Right lobe of liver (tissue), 4 donors: ENCODE results near the gene FIP1L1.

Experiments
- CTCF ChIP-seq, 4 donors: fragments of 200-600 bp in 3 of 4; fragments of 450-650 bp in 1 of 4; IDR thresholded peaks; one replicate each; pipeline versions ENCODE4 v1.5.1 to v1.8.0; 2016 to 2022; ENCODE audit warnings: antibody characterized with exemption in 4 of 4, mild to moderate bottlenecking in 2 of 4
- POLR2A ChIP-seq: fragments of 450-650 bp; IDR thresholded peaks from one replicate; pipeline ENCODE4 v1.6.1; 2017; ENCODE audit warnings: antibody characterized with exemption, mild to moderate bottlenecking
- donor health status: DM: no; HTN: no; CAD: no.
- donor health status: DM: no; HTN: no; CAD: no.
- donor health status: DM: no; HTN: yes; CAD: no.

GRCh38 chr4:53456178-53456577 is 78.7 kb downstream of the FIP1L1 start:
- TF ChIP-seq POLR2A (no peak), CTCF (IDR thresholded peaks at IDR 0.05) (no peak)
